Endothelial cell of umbilical vein (primary cell): ENCODE results near the gene MYT1.
"Not testable (repeated sequence)": the region's sequence is repeated elsewhere in the genome, so short reads cannot be mapped to it uniquely, and the experiment has no call there.

Source experiments
- POLR2A ChIP-seq: IDR thresholded peaks from 2 replicates; pipeline ENCODE4 v1.6.1; 2012; ENCODE audit warnings: low read depth, mild to moderate bottlenecking, control low read depth, low read length
- POLR2AphosphoS5 ChIP-seq: IDR thresholded peaks from 2 replicates; pipeline ENCODE4 v1.6.1; 2012; ENCODE audit warnings: low read depth, mild to moderate bottlenecking, control low read depth, low read length, moderate library complexity; ENCODE audit not compliant: insufficient read depth
- TF ChIP-seq, protein P1 (sequence below), 2 donors: IDR thresholded peaks; 1 replicate in 1 of 2; 2 replicates in 1 of 2; pipeline ENCODE4 v1.5.1; 2011; ENCODE audit warnings: low read length in 2 of 2, mild to moderate bottlenecking in 2 of 2, moderate library complexity in 2 of 2, control low read depth in 1 of 2, inconsistent platforms in 1 of 2, low read depth in 1 of 2; ENCODE audit not compliant: insufficient read depth in 1 of 2; ENCODE audit errors: extremely low read depth in 1 of 2

- TF ChIP-seq, protein P1, sequence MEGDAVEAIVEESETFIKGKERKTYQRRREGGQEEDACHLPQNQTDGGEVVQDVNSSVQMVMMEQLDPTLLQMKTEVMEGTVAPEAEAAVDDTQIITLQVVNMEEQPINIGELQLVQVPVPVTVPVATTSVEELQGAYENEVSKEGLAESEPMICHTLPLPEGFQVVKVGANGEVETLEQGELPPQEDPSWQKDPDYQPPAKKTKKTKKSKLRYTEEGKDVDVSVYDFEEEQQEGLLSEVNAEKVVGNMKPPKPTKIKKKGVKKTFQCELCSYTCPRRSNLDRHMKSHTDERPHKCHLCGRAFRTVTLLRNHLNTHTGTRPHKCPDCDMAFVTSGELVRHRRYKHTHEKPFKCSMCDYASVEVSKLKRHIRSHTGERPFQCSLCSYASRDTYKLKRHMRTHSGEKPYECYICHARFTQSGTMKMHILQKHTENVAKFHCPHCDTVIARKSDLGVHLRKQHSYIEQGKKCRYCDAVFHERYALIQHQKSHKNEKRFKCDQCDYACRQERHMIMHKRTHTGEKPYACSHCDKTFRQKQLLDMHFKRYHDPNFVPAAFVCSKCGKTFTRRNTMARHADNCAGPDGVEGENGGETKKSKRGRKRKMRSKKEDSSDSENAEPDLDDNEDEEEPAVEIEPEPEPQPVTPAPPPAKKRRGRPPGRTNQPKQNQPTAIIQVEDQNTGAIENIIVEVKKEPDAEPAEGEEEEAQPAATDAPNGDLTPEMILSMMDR (IDR thresholded peaks at IDR 0.05; ENCODE audit: extremely low read depth in 1 of 2, insufficient read depth in 1 of 2, low read depth in 1 of 2, low read length in 2 of 2): not testable (repeated sequence)
- not testable (repeated sequence) for TF ChIP-seq POLR2A, POLR2AphosphoS5
Observed at GRCh38 chr20:64234921-64235565, 70.8 kb downstream of the MYT1 start.
